HEK293T (cell line): ENCODE data around the gene TSPAN4.

Experiments used
- HDGF ChIP-seq: fragments of 450-650 bp; IDR thresholded peaks from 2 replicates; pipeline ENCODE4 v1.6.1; 2017; ENCODE audit warnings: antibody characterized with exemption, borderline replicate concordance
- PKNOX1 ChIP-seq: fragments of 450-650 bp; IDR thresholded peaks from 2 replicates; pipeline ENCODE4 v1.6.1; 2016
- SP1 ChIP-seq: fragments of 450-650 bp; IDR thresholded peaks from 2 replicates; pipeline ENCODE4 v1.6.1; 2017
- SUZ12 ChIP-seq: fragments of 450-650 bp; IDR thresholded peaks from 2 replicates; pipeline ENCODE4 v1.6.1; 2016; ENCODE audit warnings: mild to moderate bottlenecking
- ZNF384 ChIP-seq: fragments of 450-650 bp; IDR thresholded peaks from 2 replicates; pipeline ENCODE4 v1.6.1; 2016

GRCh38 chr11:794013-794765 lies 48.5 kb upstream of the TSPAN4 start:
- TF ChIP-seq HDGF (no peak), SUZ12 (no peak), PKNOX1 (no peak), SP1 (no peak), ZNF384 (no peak)
